ENCODE measurements around the gene SIX2.

DNA sequence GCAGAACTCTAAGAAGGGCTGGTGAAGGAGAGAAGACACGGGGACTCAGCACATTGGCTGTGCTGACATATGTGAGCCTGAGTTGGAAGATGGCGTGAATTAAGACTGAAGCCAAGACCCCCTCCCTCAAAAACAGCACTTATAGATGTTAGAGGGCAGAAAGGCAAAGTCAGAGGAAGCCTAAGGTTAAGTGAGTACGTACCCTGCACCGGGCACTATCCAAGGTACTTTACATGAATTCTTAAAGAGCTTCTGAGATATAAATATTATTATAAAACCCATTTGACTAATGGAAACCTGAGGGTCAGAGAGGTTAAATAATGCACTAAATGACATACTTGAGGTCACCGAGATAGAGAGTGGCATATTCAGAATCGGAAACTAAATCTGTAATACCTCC, 42.2 kb downstream of the SIX2 start:
- TF ChIP-seq, protein P1, sequence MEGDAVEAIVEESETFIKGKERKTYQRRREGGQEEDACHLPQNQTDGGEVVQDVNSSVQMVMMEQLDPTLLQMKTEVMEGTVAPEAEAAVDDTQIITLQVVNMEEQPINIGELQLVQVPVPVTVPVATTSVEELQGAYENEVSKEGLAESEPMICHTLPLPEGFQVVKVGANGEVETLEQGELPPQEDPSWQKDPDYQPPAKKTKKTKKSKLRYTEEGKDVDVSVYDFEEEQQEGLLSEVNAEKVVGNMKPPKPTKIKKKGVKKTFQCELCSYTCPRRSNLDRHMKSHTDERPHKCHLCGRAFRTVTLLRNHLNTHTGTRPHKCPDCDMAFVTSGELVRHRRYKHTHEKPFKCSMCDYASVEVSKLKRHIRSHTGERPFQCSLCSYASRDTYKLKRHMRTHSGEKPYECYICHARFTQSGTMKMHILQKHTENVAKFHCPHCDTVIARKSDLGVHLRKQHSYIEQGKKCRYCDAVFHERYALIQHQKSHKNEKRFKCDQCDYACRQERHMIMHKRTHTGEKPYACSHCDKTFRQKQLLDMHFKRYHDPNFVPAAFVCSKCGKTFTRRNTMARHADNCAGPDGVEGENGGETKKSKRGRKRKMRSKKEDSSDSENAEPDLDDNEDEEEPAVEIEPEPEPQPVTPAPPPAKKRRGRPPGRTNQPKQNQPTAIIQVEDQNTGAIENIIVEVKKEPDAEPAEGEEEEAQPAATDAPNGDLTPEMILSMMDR (IDR thresholded peaks at IDR 0.05; ENCODE audit: low read length) = no peak
- no peak for TF ChIP-seq EZH2 (optimal IDR thresholded peaks at IDR 0.05; ENCODE audit: low read depth, low read length)

Measured in MM.1S (cell line).